ENCODE results near the gene POLN.

POLN gene

DNA sequence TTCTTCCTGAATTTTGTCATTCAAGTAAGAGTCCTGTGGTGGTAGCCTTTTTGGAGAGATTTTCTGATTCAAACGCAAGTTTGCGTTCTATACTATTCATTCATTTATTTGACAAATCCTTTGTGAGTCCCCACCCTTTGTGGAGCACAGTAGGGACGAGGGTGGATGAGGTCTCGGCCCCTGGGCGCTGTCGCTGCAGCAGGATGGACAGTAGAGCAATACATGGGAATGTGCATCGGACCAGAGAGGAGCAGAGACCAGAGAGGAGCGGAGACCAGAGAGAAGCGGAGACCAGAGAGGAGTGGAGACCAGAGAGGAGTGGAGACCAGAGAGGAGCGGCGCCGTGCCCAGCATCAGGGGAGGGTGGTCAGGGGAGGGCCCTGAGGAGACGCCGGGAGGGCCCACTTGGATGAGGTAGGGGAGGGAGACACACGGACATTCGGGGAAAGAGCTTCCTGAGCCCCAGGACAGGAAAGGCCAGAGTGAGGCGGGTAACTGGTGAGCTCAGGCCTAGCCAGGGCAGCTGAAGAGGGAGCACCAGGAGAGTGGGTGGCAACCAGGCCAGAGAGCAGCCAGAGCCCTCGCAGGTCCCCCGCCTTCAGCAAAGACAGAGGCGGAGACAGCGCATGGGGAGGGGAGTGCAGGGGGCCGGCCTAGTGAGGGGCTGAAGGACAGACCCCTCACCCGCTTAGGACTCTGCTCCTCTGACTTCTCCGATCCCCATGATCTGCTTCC, 115.4 kb downstream of the POLN start:
- DNase-seq (ENCODE audit: low read depth in 1 of 2, low spot score in 1 of 2), result no peak

DNA sequence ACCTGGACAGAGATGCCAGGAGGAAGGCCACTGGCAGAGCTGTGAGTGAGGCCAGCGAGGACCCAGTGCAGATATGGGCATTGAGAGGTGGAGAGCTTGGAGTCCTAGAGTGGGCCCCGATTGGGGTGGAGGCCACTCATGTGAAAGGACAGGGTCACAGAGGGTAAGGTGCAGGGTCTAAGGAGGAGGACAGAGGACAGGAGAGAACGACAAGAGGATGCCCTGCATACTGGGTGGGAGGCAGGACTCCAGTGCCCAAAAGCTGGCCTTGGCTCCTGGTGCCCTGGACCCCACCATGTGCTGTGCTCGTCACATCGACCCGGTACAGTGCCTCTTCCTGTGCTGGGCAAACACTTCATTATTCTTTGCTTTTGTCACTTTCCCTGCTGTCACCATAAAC, 116.1 kb downstream of the POLN start:
- no peak for DNase-seq (ENCODE audit: low read depth in 1 of 2, low spot score in 1 of 2)

DNA sequence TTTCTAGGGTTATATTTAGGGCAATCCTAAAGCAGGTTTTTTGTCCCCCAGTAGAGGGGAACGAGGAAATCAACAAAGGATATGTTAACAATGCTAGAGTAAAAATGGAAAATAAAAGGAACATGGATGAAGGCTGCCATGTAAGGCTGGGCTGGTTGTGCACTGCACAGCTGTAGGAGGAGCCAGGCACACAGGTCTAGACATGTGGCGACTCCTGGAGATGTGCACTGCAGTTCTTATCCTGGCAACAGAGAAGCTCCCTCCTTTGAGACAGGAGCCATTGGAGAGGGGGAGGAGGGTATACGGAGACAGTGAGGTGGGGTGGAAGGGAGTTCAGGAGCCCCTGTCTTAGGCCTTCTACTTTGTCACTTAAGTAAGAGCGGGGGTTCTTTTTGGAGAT, 116.9 kb downstream of the POLN start:
- DNase-seq (ENCODE audit: low read depth in 1 of 2, low spot score in 1 of 2), result no peak

GRCh38 chr4:2116687-2117400, 125.1 kb downstream of the POLN start:
- no peak for DNase-seq (ENCODE audit: low read depth in 1 of 2, low spot score in 1 of 2)

- no peak for DNase-seq (ENCODE audit: low read depth in 1 of 2, low spot score in 1 of 2)
These were observed 136.4 kb downstream of the POLN start for GRCh38 chr4:2105559-2105958.

GRCh38 chr4:2104556-2105345, 137.2 kb downstream of the POLN start:
- no peak for DNase-seq (ENCODE audit: low read depth in 1 of 2, low spot score in 1 of 2)

DNA sequence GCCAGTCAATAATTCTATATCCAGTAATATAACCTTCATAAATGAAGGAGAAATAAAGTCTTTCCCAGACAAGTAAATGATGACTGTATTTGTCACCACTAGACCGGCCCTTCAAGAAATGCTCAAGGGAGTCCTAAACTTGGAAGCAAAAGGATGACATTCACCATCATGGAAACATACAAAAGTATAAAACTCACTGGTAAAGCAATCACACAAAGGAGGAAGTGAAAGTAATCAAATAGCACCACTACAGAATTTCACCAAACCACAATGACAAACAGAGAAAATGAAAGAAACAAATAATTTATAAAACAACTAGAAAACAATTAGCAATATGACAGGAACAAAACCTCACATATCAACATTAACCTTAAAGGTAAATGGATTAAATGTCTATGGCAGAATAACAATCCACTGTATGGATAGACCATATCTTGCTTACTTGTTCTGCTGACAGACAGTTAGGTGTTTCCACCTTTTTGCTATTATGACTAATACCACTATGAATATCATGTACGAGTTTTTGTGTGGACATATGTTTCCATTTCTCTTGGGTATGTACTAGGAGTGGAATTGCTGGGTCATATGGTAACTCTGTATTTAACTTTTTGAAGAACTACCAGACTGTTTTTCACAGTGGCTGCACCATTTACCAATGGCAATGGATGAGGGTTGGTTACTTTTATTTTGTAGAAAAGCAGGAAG, 137.9 kb downstream of the POLN start:
- DNase-seq (ENCODE audit: low read depth in 1 of 2, low spot score in 1 of 2), result no peak

GRCh38 chr4:2103127-2103842, 138.6 kb downstream of the POLN start:
- no peak for DNase-seq (ENCODE audit: low read depth in 1 of 2, low spot score in 1 of 2)

GRCh38 chr4:2102045-2102883, 139.7 kb downstream of the POLN start:
- no peak for DNase-seq (ENCODE audit: low read depth in 1 of 2, low spot score in 1 of 2)

DNA sequence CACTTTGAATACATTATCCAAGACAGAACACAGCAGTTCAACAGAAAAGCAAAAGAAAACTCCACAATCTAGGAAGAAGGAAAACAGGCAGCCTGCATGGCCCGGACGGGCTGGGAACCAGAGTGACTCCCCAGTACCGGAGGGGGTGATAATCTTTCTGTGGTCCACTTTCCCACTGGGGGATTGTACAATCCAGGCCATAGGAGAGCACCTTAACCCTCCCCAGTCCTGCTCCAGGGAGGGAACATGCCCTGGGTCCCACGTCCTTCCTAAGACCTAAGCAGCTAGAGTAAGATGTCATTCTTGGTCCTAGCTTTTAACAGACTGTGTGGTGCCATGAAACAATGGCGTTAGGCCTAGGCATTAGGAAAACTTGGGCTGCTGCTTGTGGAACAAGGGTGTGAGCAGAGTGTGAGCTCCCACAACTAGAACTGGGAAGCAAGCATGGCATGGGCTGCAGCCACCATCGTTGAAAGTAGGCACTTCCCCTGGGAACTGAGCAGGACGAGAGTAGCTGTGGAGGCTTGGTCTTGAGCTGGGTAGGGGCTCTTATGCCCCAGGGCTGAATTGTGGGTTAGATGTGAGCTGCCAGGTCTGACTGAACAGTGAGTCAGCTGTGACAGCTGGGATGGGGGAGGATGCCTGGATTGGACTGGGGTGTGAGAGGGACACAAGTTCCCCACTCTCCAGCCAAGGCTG, 140.4 kb downstream of the POLN start:
- no peak for DNase-seq (ENCODE audit: low read depth in 1 of 2, low spot score in 1 of 2)

DNA sequence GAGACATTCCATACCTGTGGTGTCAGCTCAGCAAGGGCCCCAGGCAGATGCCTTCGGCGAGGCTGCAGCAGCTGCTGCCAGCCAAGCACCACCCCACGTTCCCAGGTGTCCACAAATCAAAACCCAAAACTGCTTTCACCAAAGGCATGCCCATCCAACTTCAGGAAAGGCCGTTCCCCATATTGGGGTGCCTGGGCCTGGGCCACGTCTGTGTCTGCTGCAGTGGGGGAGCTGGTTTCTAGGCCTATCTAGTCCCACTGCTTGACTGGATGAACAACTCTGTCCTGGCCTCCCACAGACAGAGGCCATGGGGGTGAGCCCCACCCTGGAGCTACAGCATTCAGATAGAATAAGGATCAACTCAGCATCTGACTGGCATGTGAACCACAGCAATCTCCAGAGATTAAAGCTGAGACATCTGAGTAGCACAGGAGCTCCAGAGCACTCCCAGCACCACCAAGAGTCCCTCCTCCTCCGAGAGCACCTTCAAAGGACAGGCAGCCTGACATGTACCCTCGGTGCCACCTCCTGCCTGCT, 145.8 kb downstream of the POLN start:
- no peak for DNase-seq (ENCODE audit: low read depth in 1 of 2, low spot score in 1 of 2)

- DNase-seq (ENCODE audit: low read depth in 1 of 2, low spot score in 1 of 2), result no peak
These were observed 146.5 kb downstream of the POLN start for GRCh38 chr4:2095236-2096072.

GRCh38 chr4:2094545-2094944, 147.4 kb downstream of the POLN start:
- no peak for DNase-seq (ENCODE audit: low read depth in 1 of 2, low spot score in 1 of 2)

DNA sequence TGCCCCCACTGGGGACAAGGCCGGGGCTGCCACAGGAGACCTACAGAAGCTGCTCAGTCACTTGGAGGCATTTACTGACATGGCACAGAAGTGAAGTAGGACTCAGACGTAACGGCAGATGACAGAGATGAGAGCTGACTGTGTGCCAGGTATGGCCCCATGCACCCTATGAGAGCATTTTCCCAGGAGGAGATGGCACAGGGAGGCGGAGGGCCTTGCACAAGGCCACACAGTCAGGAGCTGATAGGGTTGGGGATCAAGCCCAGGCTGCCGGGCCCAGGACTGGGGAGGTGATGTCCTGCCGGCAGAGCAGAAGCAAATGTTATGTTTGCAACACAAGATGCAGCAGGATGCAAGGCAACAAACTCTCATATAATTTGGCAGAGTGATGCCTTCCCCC, 148.7 kb downstream of the POLN start:
- no peak for DNase-seq (ENCODE audit: low read depth in 1 of 2, low spot score in 1 of 2)

DNA sequence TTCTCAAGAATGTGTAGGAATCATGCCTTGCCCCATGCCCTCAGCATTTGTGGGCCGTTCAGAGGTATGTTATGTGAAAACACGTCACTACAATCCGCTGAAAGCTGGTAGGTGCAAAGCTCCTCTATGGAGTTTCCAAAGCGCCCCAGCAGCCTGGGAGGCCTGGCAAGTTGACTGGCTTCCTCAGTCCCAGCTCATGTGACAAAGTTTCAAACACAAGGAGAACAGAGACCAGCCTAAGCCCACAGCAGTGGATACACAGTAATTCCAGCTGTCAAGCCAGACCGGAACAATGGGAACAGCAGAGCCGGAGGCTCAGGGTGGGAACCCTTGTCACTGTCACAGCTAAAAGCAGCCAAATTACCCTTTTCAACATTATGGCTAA, 149.3 kb downstream of the POLN start:
- DNase-seq (ENCODE audit: low read depth in 1 of 2, low spot score in 1 of 2), result no peak

GRCh38 chr4:2091990-2092668, 149.8 kb downstream of the POLN start:
- DNase-seq (ENCODE audit: low read depth in 1 of 2, low spot score in 1 of 2), result no peak

DNA sequence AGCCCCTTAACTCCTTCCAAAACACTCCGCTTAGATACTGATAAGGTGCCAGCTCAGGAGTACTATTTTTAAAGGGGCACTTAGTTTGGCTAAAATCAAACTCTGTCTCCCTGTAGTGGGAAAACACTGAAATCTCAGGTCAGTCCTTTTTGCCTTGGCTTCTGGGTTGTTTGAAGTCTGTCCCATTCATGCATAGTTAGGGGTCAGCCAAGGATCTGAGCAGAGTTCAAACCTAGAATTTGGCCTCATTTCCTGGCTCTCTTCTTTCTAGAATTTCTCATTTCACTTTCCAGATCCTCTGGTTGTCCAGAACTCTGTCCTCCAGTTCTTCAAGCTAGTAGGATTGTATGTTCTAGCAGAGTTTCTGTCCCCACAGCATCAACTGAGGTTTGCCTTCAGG, 151.3 kb downstream of the POLN start:
- DNase-seq (ENCODE audit: low read depth in 1 of 2, low spot score in 1 of 2), result no peak

DNA sequence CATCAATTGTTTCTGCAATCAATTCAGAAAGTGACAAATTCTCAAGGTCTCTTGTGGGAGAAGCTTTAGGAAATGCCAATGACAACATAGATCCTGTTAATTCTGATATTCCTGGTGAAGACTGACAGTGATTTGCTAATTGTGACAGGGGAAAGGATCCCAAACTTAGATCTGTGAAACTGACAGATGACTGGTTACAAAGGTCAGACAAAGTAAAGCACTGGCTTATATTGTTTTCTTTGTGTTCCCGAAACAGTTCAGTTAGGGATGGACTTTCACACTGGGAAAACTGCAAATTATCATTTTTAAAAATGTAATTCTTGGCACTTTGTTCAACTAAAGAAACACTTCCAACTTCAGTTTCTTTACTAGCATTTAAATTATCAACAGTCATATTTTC, 152.7 kb downstream of the POLN start:
- DNase-seq (ENCODE audit: low read depth in 1 of 2, low spot score in 1 of 2), result no peak
